GM23248 (cell line): Measurements from ENCODE around the gene SHROOM3. TPM values are rescaled to one million over a fixed set of nuclear protein-coding genes. Genes with fewer than 3 reads are reported as not detected.

Experiments
- DNase-seq: peaks from one replicate; pipeline ENCODE4 v3.0.0-alpha.2; 2015
- H2AFZ ChIP-seq: fragments of 200-600 bp; sonication (generic); 2 replicates; pipeline ENCODE4 v1.6.1; 2016; ENCODE audit warnings: antibody characterized with exemption
- H3F3A ChIP-seq: fragments of 200-600 bp; sonication (generic); 2 replicates; pipeline ENCODE4 v1.6.1; 2016; ENCODE audit warnings: mild to moderate bottlenecking, antibody characterized with exemption, mixed run types; ENCODE audit not compliant: insufficient read depth
- H3K27ac ChIP-seq: fragments of 200-600 bp; sonication (generic); 2 replicates; pipeline ENCODE4 v1.5.1; 2016; ENCODE audit warnings: mild to moderate bottlenecking
- H3K27me3 ChIP-seq: fragments of 200-600 bp; sonication (generic); replicated peaks from 2 replicates; pipeline ENCODE4 v1.6.1; 2016; ENCODE audit warnings: mild to moderate bottlenecking; ENCODE audit not compliant: insufficient read depth
- H3K36me3 ChIP-seq: fragments of 200-600 bp; sonication (generic); 2 replicates; pipeline ENCODE4 v1.6.1; 2016; ENCODE audit warnings: low read depth, mild to moderate bottlenecking
- H3K4me1 ChIP-seq: fragments of 200-600 bp; sonication (generic); 2 replicates; pipeline ENCODE4 v1.6.1; 2016; ENCODE audit warnings: mild to moderate bottlenecking; ENCODE audit not compliant: insufficient read depth
- H3K4me2 ChIP-seq: fragments of 200-600 bp; sonication (generic); one replicate; pipeline ENCODE4 v1.6.1; 2016; ENCODE audit warnings: mild to moderate bottlenecking; ENCODE audit not compliant: unreplicated experiment
- H3K4me3 ChIP-seq: fragments of 200-600 bp; sonication (generic); 2 replicates; pipeline ENCODE4 v1.5.1; 2016; ENCODE audit warnings: mild to moderate bottlenecking
- H3K79me2 ChIP-seq: fragments of 200-600 bp; sonication (generic); 2 replicates; pipeline ENCODE4 v1.6.1; 2016; ENCODE audit warnings: mild to moderate bottlenecking; ENCODE audit not compliant: insufficient read depth
- H3K9ac ChIP-seq: fragments of 200-600 bp; sonication (generic); 2 replicates; pipeline ENCODE4 v1.6.1; 2016; ENCODE audit warnings: mild to moderate bottlenecking
- H3K9me2 ChIP-seq: fragments of 200-600 bp; sonication (generic); 2 replicates; pipeline ENCODE4 v1.6.1; 2016; ENCODE audit warnings: mixed run types, mild to moderate bottlenecking, moderate library complexity; ENCODE audit not compliant: insufficient read depth
- H3K9me3 ChIP-seq: fragments of 200-600 bp; sonication (generic); one replicate; pipeline ENCODE4 v1.6.1; 2017; ENCODE audit warnings: low read depth
- H4K20me1 ChIP-seq: fragments of 200-600 bp; sonication (generic); 2 replicates; pipeline ENCODE4 v1.6.0; 2016; ENCODE audit not compliant: insufficient read depth
- EZH2 ChIP-seq: fragments of 200-600 bp; sonication (generic); IDR thresholded peaks from 2 replicates; pipeline ENCODE4 v1.6.1; 2018; ENCODE audit warnings: antibody characterized with exemption, mild to moderate bottlenecking; ENCODE audit not compliant: insufficient read depth, poor library complexity, severe bottlenecking
- EZH2phosphoT487 ChIP-seq: fragments of 200-600 bp; sonication (generic); IDR thresholded peaks from 2 replicates; pipeline ENCODE4 v1.6.1; 2018; ENCODE audit warnings: antibody characterized with exemption, moderate library complexity, mild to moderate bottlenecking, low read depth; ENCODE audit not compliant: insufficient read depth
- WGBS, 2 experiments: methylation state at CpG; one replicate each; pipeline ENCODE4 v1.1.6; 2015 to 2017; ENCODE audit warnings: low lambda C conversion rate in 2 of 2, low coverage in 1 of 2; ENCODE audit errors: missing lambda C conversion rate in 2 of 2; 5-methylcytosine and 5-hydroxymethylcytosine counted together
- in situ Hi-C: fragments of 300-500 bp; cut with MboI; formaldehyde crosslinking; loops from 2 replicates; pipeline ENCODE4 v1.15.0; 2020
- polyA plus RNA-seq: library from polyadenylated mRNA; unstranded; fragments of >200 nt; fragmentation: Nextera tagmentation; extraction: Ambion mirVana; gene quantifications from 2 replicates; pipeline ENCODE4 v1.2.1, GENCODE V29; 2016
- total RNA-seq: library from RNA; depleted of rRNA; stranded (reverse); fragments of >200 nt; shearing (Covaris generic); gene quantifications from 2 replicates; pipeline ENCODE4 v1.2.3, GENCODE V29; 2014

The SHROOM3 gene
- total and polyA plus RNA-seq, 2 experiments from 2014 or later, result 9.7 to 44.6 TPM

DNA sequence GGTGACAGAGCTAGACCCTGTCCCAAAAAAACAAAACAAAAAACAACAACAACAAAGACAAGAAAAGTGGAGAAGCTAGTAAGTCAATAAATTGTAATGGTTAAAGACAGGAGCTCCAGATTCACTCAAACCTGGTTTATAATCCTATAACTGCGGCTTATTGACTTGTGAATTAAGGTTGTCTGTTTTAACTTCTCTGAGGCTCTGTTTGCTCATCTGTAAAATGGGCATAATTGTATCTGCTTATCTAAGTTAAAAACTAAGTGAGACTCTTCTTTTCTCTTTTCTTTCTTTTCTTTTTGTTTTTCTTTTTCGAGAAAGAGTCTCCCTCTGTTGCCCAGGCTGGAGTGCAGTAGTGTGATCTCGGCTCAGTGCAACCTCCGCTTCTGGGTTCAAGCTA lies 378.0 kb downstream of the SHROOM3 start:
- no peak overlapping the region for H3K4me2 ChIP-seq
- H3K9me3 ChIP-seq, result no peaks in the 10 kb centered on the region
- WGBS, 2 experiments, result 91 to 98% methylated on average over 4 of the region's 4 CpGs
- no peak overlapping the region for H2AFZ ChIP-seq
- no peak for TF ChIP-seq EZH2
- H3K27ac ChIP-seq, result no peak overlapping the region
- DNase-seq, result no peak
- no peak overlapping the region for H3K9ac ChIP-seq
- peaks cover 21% of the 10 kb centered on the region for H3K4me1 ChIP-seq
- no peaks in the 10 kb centered on the region for H3K27me3 ChIP-seq
- no peaks in the 10 kb centered on the region for H3K36me3 ChIP-seq
- no peaks in the 10 kb centered on the region for H3K9me2 ChIP-seq
- no peaks in the 10 kb centered on the region for H4K20me1 ChIP-seq
- H3F3A ChIP-seq, result peaks cover 10% of the 10 kb centered on the region; the same call in 1 of the 2 replicates
- in situ Hi-C loops, result no loop called here
- no peak overlapping the region for H3K4me3 ChIP-seq
- H3K79me2 ChIP-seq, result no peaks in the 10 kb centered on the region

DNA sequence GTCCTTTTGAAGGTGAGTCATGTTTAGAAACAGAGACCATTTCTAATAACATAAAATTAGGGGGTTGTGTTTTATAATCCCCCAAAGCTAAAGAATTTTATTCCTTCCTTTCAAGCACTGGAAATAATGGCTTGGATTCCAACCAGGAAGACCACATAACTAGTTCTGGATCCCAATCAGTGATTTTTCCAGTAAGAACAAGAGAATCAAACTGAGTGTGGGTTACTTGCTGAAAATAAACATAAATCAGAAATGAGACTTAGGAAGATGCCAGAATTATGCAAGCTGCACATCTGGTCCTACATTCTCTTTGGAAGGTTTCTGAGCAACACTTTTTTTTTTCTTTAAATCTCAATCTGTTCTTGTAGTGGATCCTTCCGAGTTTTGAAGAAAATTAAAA lies 386.6 kb downstream of the SHROOM3 start:
- Histone ChIP-seq H3K9ac (no peak overlapping the region), H3K4me1 (no peaks in the 10 kb centered on the region)
- 15 to 21% methylated on average over 1 of the region's 1 CpG for WGBS, 2 experiments

DNA sequence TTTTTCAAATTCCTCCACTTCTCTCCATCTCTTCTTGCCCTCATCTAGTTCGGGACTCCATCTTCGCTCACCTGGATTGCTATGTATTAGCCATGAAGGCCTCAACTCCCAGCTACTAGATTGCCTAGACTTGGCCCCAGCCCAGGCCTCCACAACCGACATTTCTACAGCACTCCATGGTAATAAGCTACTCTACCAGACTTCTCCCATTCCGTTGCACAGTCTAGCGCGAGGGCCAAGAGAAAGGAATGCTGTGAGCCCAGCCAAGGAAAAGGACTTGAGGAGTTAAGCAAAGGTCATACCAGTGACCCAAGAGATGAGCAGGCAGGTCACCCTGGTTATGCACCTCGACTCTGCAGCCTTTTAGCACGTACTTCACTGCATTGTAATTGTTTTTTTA lies 387.3 kb downstream of the SHROOM3 start:
- 89 to 92% methylated on average over 8 of the region's 8 CpGs for WGBS, 2 experiments
- in situ Hi-C loops, result no loop called here
- no peaks in the 10 kb centered on the region for H3F3A ChIP-seq
- no peaks in the 10 kb centered on the region for H4K20me1 ChIP-seq
- no peak for TF ChIP-seq EZH2phosphoT487
- no peak for TF ChIP-seq EZH2
- H2AFZ ChIP-seq, result no peak overlapping the region
- no peaks in the 10 kb centered on the region for H3K36me3 ChIP-seq
- H3K9me3 ChIP-seq, result no peaks in the 10 kb centered on the region
- no peak overlapping the region for H3K9ac ChIP-seq
- H3K27me3 ChIP-seq, result no peaks in the 10 kb centered on the region
- H3K27ac ChIP-seq, result no peak overlapping the region
- H3K4me3 ChIP-seq, result no peak overlapping the region
- DNase-seq, result no peak
- H3K9me2 ChIP-seq, result no peaks in the 10 kb centered on the region
- no peak overlapping the region for H3K4me2 ChIP-seq
- no peaks in the 10 kb centered on the region for H3K4me1 ChIP-seq
- no peaks in the 10 kb centered on the region for H3K79me2 ChIP-seq

More for the DNA sequence above, 386.6 kb downstream of the SHROOM3 start:
- H3F3A ChIP-seq, result no peaks in the 10 kb centered on the region
- H3K9me3 ChIP-seq, result no peaks in the 10 kb centered on the region
- H3K4me3 ChIP-seq, result no peak overlapping the region
- no peaks in the 10 kb centered on the region for H4K20me1 ChIP-seq
- TF ChIP-seq EZH2phosphoT487, result no peak
- no peak for TF ChIP-seq EZH2
- H3K9me2 ChIP-seq, result no peaks in the 10 kb centered on the region
- H3K79me2 ChIP-seq, result no peaks in the 10 kb centered on the region
- in situ Hi-C loops, result no loop called here
- no peaks in the 10 kb centered on the region for H3K27me3 ChIP-seq
- DNase-seq, result peak; percentile 34
- no peak overlapping the region for H3K27ac ChIP-seq
- H2AFZ ChIP-seq, result no peak overlapping the region
- H3K36me3 ChIP-seq, result no peaks in the 10 kb centered on the region
- no peak overlapping the region for H3K4me2 ChIP-seq

DNA sequence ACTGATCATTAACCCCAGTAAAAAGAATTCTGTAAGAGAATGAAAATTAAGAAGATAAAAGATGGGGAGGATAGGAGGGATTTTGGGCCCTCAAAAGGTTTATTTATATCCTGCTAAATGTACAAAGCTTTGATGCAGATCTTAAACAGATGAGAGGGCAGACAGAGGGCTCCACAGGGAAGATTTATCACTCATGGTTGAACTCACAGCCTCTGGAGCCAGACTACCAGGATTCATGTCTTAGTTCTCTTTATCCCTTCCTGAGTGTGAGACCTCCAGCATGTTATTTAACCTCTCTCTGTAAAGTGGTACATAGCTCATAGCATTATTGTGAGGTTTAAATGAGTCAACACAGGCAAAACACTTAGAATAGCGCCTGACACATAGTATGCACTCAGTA lies 388.5 kb downstream of the SHROOM3 start:
- no peak overlapping the region for H3K4me3 ChIP-seq
- no peaks in the 10 kb centered on the region for H3K79me2 ChIP-seq
- no peaks in the 10 kb centered on the region for H3K36me3 ChIP-seq
- H4K20me1 ChIP-seq, result no peaks in the 10 kb centered on the region
- WGBS, 2 experiments, result 89 to 93% methylated on average over 1 of the region's 1 CpG
- H3K9ac ChIP-seq, result no peak overlapping the region
- TF ChIP-seq EZH2phosphoT487, result no peak
- no peak for TF ChIP-seq EZH2
- in situ Hi-C loops, result no loop called here
- no peaks in the 10 kb centered on the region for H3K9me2 ChIP-seq
- H2AFZ ChIP-seq, result no peak overlapping the region
- peak; percentile 16 for DNase-seq
- H3K9me3 ChIP-seq, result no peaks in the 10 kb centered on the region
- H3K4me2 ChIP-seq, result no peak overlapping the region
- H3F3A ChIP-seq, result no peaks in the 10 kb centered on the region
- H3K4me1 ChIP-seq, result no peaks in the 10 kb centered on the region
- no peak overlapping the region for H3K27ac ChIP-seq
- H3K27me3 ChIP-seq, result no peaks in the 10 kb centered on the region

DNA sequence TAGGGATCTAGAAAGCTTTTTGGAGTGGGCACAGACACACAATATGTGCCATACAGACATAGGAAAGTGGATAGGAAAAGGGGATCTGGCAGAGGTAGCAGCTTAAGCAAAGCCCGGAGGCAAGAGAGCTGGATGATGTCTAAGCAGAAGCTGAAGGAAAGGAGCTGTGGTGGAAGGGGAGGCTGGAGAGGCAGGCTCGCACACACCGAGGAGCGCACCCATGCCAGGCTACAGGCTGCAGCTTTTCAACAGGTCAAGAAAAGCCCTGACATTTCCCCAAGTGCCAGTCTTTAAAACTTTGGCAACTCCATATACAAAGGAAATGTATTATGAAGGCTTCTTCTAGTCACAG lies 395.6 kb downstream of the SHROOM3 start:
- Histone ChIP-seq H3K36me3 (no peaks in the 10 kb centered on the region), H3K4me3 (peak overlapping the region; percentile 33), H3K27ac (peak overlapping the region; percentile 61), H3K27me3 (no peaks in the 10 kb centered on the region), H3F3A (peaks cover 5% of the 10 kb centered on the region; the same call in 1 of the 2 replicates), H3K9ac (peak overlapping the region; percentile 59; the same call in 1 of the 2 replicates), H3K79me2 (no peaks in the 10 kb centered on the region), H3K4me2 (peak overlapping the region; percentile 60), H2AFZ (peak overlapping the region; percentile 95), H3K9me3 (no peaks in the 10 kb centered on the region), H3K9me2 (no peaks in the 10 kb centered on the region), H4K20me1 (no peaks in the 10 kb centered on the region), H3K4me1 (peaks cover 13% of the 10 kb centered on the region)
- 49 to 53% methylated on average over 4 of the region's 4 CpGs for WGBS, 2 experiments
- TF ChIP-seq EZH2 (no peak), EZH2phosphoT487 (no peak)
- in situ Hi-C loops, result no loop called here
- DNase-seq, result peak; percentile 34
